ENCODE measurements around the gene ZNF644.

Gene ZNF644

GRCh38 chr1:91020967-91021685 is 709 bp downstream of the ZNF644 start:
- peak; percentile 79 to 85 for DNase-seq

DNA sequence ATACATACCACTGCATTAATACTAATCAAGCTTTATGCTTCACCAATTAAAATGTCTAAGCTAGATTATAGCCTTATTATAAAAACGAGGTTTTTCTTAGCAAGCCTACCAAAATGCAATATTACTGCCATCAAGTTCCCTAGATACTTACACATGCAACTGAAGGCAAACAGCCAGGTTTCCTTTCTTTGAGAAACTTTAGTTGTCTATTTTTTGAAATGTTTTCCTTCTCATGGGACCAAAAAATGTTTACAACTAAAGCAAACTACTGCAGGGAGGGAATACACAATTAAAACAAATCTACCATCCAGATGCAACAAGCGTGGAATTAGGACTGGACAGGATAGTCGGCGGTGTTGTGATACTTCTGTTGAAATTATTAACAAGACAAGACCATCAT is 1.3 kb downstream of the ZNF644 start:
- no peak for DNase-seq

DNA sequence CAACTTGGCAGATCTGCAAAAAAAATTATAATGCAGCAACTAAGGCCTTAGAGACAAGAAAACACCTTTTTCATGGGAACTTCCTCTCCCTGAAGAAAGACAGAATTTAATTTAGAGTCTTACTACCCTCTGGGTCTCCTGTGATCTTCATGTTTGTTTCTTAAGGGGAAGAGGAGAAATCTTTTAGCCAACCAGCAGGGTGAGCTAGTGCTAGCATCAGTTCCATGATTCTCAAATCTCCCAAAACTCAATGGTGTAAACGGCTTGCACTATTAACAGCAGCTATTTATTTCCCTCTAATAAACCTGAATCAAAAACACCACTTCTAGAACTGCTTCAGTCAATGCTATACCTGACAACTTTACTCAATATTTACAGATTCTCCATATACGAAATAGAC is 3.8 kb downstream of the ZNF644 start:
- DNase-seq: peak in 1 of 2 donors; percentile 46

- no peak for DNase-seq
Observed at GRCh38 chr1:91015794-91016550, 5.9 kb downstream of the ZNF644 start.

- DNase-seq: no peak
Observed at GRCh38 chr1:91015358-91015780, 6.5 kb downstream of the ZNF644 start.

DNA sequence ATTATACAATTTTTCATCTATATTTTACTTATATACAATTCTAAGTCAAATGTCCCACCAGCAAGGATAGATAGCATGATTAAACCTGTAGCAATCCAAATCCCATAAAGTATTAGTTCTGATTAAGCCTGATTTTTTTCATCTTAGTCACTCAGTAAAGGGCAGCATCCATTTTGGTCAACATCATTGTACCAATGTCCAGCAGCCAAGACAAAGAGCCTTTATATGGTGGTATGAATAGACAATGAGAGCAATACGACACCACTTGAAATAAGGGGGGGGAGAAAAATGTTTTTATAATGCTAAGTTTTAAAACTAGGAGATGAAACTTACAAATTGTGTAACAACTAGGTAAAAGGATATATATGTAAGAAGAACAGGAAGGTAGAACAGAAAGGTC is 7.4 kb downstream of the ZNF644 start:
- DNase-seq: no peak

DNA sequence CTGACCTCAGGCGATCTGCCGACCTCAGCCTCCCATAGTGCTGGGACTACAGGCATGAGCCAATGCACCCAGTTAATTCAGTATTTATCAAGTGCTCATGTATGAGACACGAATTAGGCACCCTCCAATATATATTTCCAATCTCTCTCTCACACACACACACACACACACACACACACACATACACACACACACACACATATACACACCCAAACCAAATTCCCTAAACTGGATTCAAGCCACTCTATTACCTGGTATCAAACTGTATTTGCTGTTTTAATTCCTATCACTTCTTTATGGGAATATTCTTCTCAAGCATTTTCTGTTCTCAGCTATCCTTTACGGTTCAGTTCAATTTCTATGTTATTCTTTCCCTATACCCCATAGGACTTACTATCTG is 8.5 kb downstream of the ZNF644 start:
- no peak for DNase-seq

- no peak for DNase-seq
Observed at GRCh38 chr1:91012196-91012595, 9.6 kb downstream of the ZNF644 start.

- DNase-seq: no peak
Observed at GRCh38 chr1:91011726-91012125, 10.1 kb downstream of the ZNF644 start.

DNA sequence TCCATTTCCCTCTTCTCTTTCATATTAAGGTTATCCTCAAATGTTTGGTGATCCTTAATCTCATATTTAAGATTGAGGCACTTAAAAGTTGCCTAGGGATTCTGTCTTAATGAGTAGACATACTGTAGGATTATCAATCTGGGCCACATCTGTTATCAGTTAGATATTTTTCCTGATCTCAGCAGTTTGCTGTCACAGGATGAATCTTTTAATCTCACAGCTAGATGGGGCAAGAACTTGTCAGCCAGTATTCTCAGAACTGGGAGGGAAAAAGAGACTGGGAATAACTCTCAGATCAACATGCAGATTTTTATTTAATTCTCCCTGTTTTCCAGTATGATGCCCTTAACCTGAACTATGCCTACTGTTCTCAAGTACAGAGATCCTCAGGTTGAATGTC is 14.0 kb downstream of the ZNF644 start:
- no peak for DNase-seq

DNA sequence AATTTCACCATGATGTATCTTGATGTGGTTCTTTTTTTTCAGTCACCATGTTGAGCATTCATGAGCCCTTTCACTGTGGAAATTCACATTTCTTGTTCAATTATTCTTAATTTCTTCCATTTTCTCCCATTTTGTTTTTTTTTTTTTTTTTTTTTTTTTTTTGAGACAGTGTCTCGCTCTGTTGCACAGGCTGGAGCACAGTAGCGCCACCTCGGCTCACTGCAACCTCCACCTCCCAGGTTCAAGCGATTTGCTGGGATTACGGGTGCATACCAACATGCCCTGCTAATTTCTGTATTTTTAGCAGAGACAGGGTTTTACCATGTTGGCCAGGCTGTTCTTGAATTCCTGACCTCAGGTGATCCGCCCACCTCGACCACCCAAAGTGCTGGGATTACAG is 14.7 kb downstream of the ZNF644 start:
- no peak for DNase-seq

- DNase-seq: no peak
Observed at GRCh38 chr1:91006113-91006908, 15.5 kb downstream of the ZNF644 start.

GRCh38 chr1:91005285-91005684 is 16.6 kb downstream of the ZNF644 start:
- DNase-seq: no peak

- no peak for DNase-seq
Observed at GRCh38 chr1:91004145-91004544, 17.7 kb downstream of the ZNF644 start.

DNA sequence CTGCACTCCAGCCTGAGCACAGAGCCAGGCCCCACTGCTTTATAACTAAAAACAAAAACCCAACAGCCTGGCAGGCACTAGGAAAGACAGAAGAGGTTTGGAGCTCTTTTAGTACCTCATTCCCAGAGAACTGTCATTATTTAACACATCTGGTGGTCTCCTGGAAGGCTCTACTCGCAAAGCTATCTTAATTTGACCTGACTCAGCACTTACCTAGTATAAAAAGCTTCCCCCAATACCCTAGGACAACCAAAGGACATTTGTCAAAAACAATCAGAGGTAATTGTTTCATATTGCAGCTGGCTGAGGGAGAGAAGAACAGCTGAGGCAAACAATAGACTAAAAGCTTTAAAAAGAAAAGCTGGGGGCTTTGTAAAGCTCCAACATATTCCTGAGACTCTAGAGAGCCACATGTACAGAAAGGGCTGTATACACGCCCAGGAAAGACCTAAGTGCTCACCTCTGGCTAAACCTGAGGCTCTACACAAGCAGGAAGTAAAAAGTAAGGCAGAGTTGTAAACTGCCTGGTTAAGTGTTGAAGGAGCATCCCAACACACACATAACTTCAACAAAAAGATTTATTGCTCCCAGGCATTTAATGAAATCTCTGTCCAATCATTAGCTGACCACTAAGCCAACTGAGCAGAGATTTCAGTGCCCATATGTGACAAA is 25.0 kb downstream of the ZNF644 start:
- DNase-seq: no peak

- no peak for DNase-seq
Observed at GRCh38 chr1:90995311-90995894, 26.4 kb downstream of the ZNF644 start.

DNA sequence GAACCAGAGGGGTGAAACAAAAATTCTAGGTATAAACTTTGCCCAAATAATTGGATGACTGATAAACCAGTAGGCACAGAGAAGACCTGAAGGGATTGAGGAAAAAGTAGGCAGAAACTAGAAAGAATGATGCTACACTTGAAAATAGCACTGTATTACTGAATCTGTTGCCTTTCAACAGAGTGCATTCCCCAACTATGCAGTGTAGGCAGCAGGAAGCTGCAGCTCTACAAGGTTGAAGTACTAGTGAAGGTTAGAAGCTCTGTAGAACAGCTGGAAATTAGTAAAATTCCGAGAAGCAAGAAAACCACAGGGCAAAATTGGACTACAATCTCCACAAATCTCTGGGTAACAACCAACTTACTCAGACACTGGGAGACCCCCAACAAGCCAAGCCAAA is 27.4 kb downstream of the ZNF644 start:
- no peak for DNase-seq

- DNase-seq: no peak
Observed at GRCh38 chr1:90993245-90993644, 28.6 kb downstream of the ZNF644 start.

DNA sequence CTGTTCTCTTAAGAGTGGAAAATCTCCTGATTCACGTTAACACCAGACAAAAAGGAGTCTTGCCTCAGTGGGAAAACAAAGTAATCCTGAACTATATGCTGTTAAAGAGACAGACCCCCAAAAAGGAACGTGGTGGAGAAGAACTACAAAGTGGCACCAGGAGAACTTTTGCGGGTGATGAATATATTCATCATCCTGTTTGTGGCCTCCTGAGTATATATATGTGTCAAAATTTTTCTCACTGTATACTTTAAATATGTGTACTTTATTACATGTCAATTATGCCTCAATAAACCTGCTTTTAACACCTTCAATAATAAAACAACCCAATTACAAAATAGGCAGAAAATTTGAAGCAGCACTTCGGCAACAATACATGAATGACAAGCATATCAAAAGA is 31.1 kb downstream of the ZNF644 start:
- no peak for DNase-seq

DNA sequence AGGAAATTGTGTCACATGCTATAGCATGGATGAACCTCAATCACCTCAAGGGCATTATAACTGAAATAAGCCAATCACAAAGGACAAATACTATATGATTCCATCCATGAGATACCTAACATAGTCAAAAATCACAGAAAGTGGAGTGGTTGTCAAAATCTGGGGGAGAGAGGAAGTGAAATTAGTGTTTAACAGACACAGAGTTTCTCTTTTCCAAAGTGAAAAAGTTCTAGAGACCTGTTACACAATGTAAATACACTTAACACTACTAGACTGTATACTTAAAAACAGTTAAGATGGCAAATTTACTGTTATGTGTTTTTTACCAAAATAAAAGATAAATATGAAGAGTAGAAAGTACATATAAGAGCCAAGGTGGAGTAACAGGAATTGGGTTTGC is 31.8 kb downstream of the ZNF644 start:
- no peak for DNase-seq

GRCh38 chr1:90989302-90989701 is 32.5 kb downstream of the ZNF644 start:
- DNase-seq: no peak

- DNase-seq: no peak
Observed at GRCh38 chr1:90987841-90988240, 34.0 kb downstream of the ZNF644 start.

DNA sequence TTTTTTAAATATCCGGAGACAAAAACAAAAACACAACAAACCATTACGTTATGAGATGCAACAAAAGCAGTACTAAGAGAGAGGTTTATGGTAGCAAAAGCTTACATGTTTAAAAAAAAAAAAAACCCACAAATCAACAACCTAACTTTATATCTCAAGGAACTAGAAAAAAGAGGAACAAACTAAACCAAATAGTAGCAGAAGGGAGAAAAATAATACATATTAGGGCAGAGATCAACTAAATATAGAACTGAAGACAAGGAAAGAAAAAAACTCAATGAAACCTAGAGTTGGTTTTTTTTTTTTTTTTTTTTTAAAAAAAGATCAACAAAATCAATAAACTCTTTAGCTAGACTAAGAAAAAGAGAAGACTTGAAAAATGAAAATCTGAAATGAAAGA is 34.9 kb downstream of the ZNF644 start:
- DNase-seq: no peak
